ENCODE measurements around the gene ARFIP1. TPM values are rescaled to one million over a fixed set of nuclear protein-coding genes. Genes with fewer than 3 reads are reported as not detected.

Gene ARFIP1
- total RNA-seq, 2 experiments from 2014 or later, result 8.4 to 10.5 TPM

- H3K36me3 Mint-ChIP-seq (ENCODE audit: low read depth), result no peaks in the 10 kb centered on the region
- H3K4me1 Mint-ChIP-seq, result no peaks in the 10 kb centered on the region
- no peak for DNase-seq
- CTCF ChIA-PET, result no interaction called here
- ATAC-seq, result no peak
- H3K27ac Mint-ChIP-seq, result no peak overlapping the region
- POLR2A ChIA-PET, result no interaction called here
- intact Hi-C loops (cut with DNase I, micrococcal nuclease), result no loop called here
- no peaks in the 10 kb centered on the region for H3K27me3 Mint-ChIP-seq
- no peaks in the 10 kb centered on the region for H3K9me3 Mint-ChIP-seq (ENCODE audit: low read depth)
- no peak overlapping the region for H3K4me3 Mint-ChIP-seq
Measured at GRCh38 chr4:152956147-152956546, 176.4 kb downstream of the ARFIP1 start.

DNA sequence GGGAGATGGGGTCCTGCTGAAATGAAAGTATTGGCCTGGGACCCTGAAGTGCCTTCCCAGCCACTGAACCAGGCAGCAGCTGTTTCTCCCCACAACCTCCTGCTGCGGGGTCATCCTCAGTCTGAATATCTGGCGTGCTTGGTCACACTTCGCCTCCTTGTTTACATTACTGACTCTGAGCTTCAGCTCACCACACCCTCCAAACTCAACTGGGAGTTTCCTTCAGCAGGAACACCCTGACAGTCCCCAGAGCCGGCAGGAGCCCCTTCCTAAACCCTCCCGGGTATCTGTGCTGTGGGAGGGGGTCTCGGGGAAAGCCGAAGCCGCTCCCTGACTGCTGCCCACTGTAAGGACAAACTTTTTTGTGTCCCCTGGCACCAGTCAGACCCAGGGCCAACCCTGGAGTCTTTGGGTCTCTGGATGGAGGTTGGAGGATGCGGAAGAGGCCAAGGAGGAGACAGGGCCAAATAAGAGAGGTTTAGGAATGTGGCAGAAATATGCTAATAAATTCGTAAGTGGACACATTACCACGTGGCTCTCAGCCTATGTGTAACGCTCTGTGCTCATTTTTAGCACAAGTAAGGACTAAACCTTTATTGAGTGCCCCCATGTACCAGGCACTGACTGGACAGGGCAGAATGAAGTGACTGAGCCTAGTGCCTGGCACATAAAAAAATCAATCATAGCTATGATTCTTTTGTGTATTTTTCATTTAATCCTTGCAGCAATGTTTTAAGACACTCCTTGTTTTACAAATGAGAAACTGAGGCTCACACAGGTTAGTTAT lies 177.1 kb downstream of the ARFIP1 start:
- Mint-ChIP-seq H3K4me3 (no peak overlapping the region), H3K27me3 (no peaks in the 10 kb centered on the region), H3K36me3 (ENCODE audit: low read depth) (no peaks in the 10 kb centered on the region), H3K27ac (no peak overlapping the region), H3K9me3 (ENCODE audit: low read depth) (no peaks in the 10 kb centered on the region), H3K4me1 (no peaks in the 10 kb centered on the region)
- CTCF ChIA-PET, result no interaction called here
- intact Hi-C loops (cut with DNase I, micrococcal nuclease), result no loop called here
- POLR2A ChIA-PET, result no interaction called here
- no peak for ATAC-seq
- DNase-seq, result no peak

DNA sequence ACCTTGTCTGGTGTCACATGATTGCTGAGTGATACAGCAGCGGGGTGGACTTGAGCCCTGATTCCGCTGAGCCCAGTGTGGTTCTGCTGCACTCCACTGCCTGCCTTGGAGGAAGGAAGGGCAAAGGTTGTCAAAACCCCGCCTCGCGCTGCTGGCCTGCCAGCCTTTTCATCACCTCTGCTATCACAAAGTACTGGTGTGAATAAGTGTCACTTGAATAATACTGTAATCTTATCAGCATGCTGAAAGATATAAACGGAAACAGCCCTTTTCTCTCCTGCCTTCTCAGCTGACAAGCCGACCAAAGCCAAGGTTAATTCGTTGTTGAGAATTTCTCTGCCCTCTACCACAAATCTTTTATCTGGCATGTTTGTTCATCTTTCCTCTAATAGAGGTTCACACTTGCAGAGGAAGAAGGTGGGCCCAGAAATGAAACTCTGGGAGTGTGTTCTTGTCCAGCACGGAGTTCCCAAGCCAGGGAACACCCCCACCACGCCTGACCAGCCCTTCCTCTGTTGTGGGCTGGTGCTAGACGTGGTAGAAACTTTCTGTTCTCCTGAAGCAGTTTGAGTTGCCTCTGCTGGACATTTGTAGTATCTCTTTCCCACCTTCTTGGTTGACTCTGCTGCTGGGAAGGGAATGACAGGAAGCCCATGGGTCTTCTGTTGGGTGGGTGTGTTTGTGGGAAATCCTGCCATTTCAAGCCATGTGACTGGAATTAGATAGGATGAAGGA lies 177.8 kb downstream of the ARFIP1 start:
- intact Hi-C loops (cut with DNase I, micrococcal nuclease), result no loop called here
- Mint-ChIP-seq H3K27ac (no peak overlapping the region), H3K4me3 (no peak overlapping the region), H3K4me1 (no peaks in the 10 kb centered on the region), H3K36me3 (ENCODE audit: low read depth) (no peaks in the 10 kb centered on the region), H3K27me3 (no peaks in the 10 kb centered on the region), H3K9me3 (ENCODE audit: low read depth) (no peaks in the 10 kb centered on the region)
- POLR2A ChIA-PET, result no interaction called here
- DNase-seq (no peak), ATAC-seq (no peak)
- CTCF ChIA-PET, result no interaction called here

DNA sequence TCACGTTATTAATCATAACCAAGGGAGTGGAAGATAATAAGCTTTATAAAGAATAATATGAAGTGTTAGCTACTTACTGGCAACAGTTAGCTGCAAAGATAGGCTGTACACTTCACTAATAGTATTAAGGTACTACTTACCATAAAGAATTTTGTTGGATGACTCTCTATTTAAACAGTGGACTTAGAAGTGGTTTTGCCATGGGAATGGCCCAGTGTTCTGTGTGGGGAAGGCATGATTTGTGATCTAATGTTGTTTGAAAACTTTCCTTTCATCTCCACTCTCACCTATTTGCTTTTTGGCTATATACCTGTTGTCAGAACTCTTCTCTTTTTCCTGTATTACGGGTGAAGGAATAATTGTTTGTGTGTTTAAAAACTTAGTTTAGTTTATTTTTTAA lies 179.3 kb downstream of the ARFIP1 start:
- no peaks in the 10 kb centered on the region for H3K4me1 Mint-ChIP-seq
- ATAC-seq (no peak), DNase-seq (no peak)
- no peaks in the 10 kb centered on the region for H3K9me3 Mint-ChIP-seq (ENCODE audit: low read depth)
- H3K36me3 Mint-ChIP-seq (ENCODE audit: low read depth), result no peaks in the 10 kb centered on the region
- no peaks in the 10 kb centered on the region for H3K27me3 Mint-ChIP-seq
- CTCF ChIA-PET, result interaction anchor here (0.9 kb wide), 1 partner anchor 38 kb away, joined by 3 read pairs; no protein-coding TSS in a partner anchor
- no peak overlapping the region for H3K4me3 Mint-ChIP-seq
- intact Hi-C loops (cut with DNase I, micrococcal nuclease), result no loop called here
- H3K27ac Mint-ChIP-seq, result no peak overlapping the region
- POLR2A ChIA-PET, result no interaction called here

DNA sequence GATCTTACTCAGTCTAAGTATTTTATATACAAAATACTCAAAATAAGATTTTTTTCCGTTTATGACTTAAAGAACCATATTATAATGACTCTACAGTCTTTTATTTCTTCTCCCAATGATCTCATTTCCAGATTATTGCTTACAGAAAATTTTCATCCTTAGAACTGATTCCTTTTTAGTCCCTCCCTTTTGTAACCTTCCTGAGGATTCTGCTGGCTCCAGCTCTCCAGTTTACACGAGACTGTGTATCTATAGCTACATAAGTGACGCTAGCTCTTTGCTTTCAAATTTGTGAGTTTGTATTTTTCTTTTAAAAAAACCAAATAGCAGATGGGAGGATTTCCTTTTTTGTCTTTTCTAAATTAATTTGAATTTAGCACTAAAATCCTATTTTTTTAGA lies 180.3 kb downstream of the ARFIP1 start:
- Mint-ChIP-seq H3K9me3 (ENCODE audit: low read depth) (no peaks in the 10 kb centered on the region), H3K4me3 (no peak overlapping the region), H3K4me1 (no peaks in the 10 kb centered on the region), H3K27ac (no peak overlapping the region), H3K27me3 (no peaks in the 10 kb centered on the region), H3K36me3 (ENCODE audit: low read depth) (no peaks in the 10 kb centered on the region)
- POLR2A ChIA-PET, result no interaction called here
- intact Hi-C loops (cut with DNase I, micrococcal nuclease), result no loop called here
- DNase-seq, result no peak
- CTCF ChIA-PET, result interaction anchor here (0.9 kb wide), 1 partner anchor 116 kb away, joined by 3 read pairs; no protein-coding TSS in a partner anchor
- no peak for ATAC-seq

DNA sequence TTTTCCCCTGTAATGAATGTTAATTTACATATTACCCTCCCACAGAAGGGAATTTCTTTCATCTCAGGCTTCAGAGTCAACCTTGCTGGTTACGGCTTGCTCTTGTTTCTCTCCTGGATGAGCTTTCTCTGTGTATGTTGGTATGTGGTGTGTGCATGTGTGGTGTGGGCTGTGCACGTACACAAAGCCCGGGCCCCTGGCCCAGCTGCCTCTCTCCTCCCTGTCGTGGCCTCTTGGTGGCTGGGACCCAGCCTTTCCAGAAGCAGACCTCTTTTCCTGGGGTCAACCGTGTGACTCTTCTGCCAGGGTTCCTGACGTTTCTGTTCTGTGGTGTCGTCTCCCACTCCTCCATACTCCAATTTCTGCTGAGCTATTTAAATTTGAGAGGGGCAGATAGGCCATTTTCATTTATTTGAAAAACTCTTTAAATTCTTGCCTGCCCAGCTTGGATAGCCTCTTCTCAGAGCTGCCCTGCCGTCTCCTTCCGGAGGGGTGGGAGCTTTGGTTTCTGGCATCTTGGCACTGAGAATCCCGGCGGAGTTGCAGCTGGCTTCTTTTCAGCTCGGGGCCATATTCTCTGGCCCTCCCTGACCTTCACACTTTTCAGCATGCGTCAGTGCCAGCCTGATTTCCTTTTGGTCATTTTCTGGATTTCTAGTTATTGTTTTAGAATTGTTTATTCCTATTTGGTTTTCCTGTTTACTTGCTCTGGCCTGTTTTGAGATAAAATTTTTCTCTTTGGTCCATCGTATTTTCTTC lies 181.4 kb downstream of the ARFIP1 start:
- no peak for DNase-seq
- ChIA-PET POLR2A (no interaction called here), CTCF (interaction anchor here (0.5 to 0.6 kb wide), 2 partner anchors 64 to 243 kb away, joined by 3 to 4 read pairs; no protein-coding TSS in a partner anchor)
- ATAC-seq, result no peak
- intact Hi-C loops (cut with DNase I, micrococcal nuclease), result no loop called here
- Mint-ChIP-seq H3K36me3 (ENCODE audit: low read depth) (no peaks in the 10 kb centered on the region), H3K27ac (no peak overlapping the region), H3K27me3 (no peaks in the 10 kb centered on the region), H3K4me1 (no peaks in the 10 kb centered on the region), H3K9me3 (ENCODE audit: low read depth) (no peaks in the 10 kb centered on the region), H3K4me3 (no peak overlapping the region)

DNA sequence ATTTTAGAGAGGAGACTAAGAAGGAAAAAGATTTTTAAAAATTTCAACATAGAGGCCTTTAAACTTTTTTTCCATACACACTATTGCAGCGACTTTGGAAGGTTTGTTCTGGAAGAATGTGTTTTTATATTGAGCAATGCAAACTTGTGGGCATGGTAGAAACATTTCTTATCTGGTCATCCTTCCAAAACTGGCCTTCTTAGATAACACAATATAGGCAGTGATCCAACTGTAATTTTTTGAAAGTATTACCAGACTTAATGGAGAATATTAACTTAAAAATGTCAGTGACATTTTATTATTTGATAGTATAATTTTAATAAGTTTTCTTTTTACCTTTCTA lies 182.0 kb downstream of the ARFIP1 start:
- ATAC-seq, result no peak
- ChIA-PET POLR2A (no interaction called here), CTCF (interaction anchor here (0.5 kb wide), 1 partner anchor 243 kb away, joined by 3 read pairs; no protein-coding TSS in a partner anchor)
- no peak for DNase-seq
- Mint-ChIP-seq H3K9me3 (ENCODE audit: low read depth) (no peaks in the 10 kb centered on the region), H3K27ac (no peak overlapping the region), H3K4me1 (no peaks in the 10 kb centered on the region), H3K4me3 (no peak overlapping the region), H3K36me3 (ENCODE audit: low read depth) (no peaks in the 10 kb centered on the region), H3K27me3 (no peaks in the 10 kb centered on the region)
- intact Hi-C loops (cut with DNase I, micrococcal nuclease), result no loop called here

Other genes with a start within 250 kb of the ARFIP1 start
- 10 to 100 TPM; 29.8 to 31.6 TPM for gene FBXW7, start 243.9 kb upstream of the ARFIP1 start, total RNA-seq
- 10 to 100 TPM; 15.2 to 21.2 TPM for gene TMEM154, start 100.0 kb upstream of the ARFIP1 start, total RNA-seq
- under 1 TPM; 0.27 to 0.28 TPM for gene TIGD4, start 224 bp upstream of the ARFIP1 start, total RNA-seq
- gene FHDC1, start 156.4 kb downstream of the ARFIP1 start, total RNA-seq, result under 1 TPM; 0.09 TPM